OCI-LY3 (cell line): ENCODE data around the gene PCDHGC5.

Experiments used
- CTCF ChIP-seq: fragments of 200-600, 300-600 bp; sonication (generic); IDR thresholded peaks from 2 replicates; pipeline ENCODE4 v1.5.1; 2014; ENCODE audit warnings: antibody characterized with exemption, low read length, low read depth
- EZH2phosphoT487 ChIP-seq: fragments of 200-600 bp; shearing (Covaris generic); IDR thresholded peaks from 2 replicates; pipeline ENCODE4 v1.6.1; 2018; ENCODE audit warnings: antibody characterized with exemption, mixed run types, low read depth

GRCh38 chr5:141529873-141530272, 41.0 kb downstream of the PCDHGC5 start:
- TF ChIP-seq CTCF = no peak
- TF ChIP-seq EZH2phosphoT487 = no peak
